ENCODE results near the gene CCDC83. TPM values are rescaled to one million over a fixed set of nuclear protein-coding genes. Genes with fewer than 3 reads are reported as not detected.

Gene CCDC83
- total and polyA plus RNA-seq, 12 donors, result not detected

GRCh38 chr11:85869781-85870180 lies 14.6 kb downstream of the CCDC83 start:
- DNase-seq (no peak), ATAC-seq (no peak)
- H3K4me1 ChIP-seq, result no peaks in the 10 kb centered on the region
- intact Hi-C loops (cut with DNase I), result loop anchor here in 1 of 10 donors (10.0 kb wide), 1 partner anchor 345 kb away; no protein-coding TSS in a partner anchor
- no peaks in the 10 kb centered on the region for H3K36me3 ChIP-seq
- no peak overlapping the region for H3K27ac ChIP-seq
- no peaks in the 10 kb centered on the region for H3K27me3 ChIP-seq
- 89% methylated on average over 2 of the region's 2 CpGs for WGBS, 2 donors
- H3K4me3 ChIP-seq, result no peak overlapping the region
- H3K9me3 ChIP-seq, result no peaks in the 10 kb centered on the region
- TF ChIP-seq CTCF (IDR thresholded peaks at IDR 0.05), result no peak

GRCh38 chr11:85874265-85874664 lies 19.1 kb downstream of the CCDC83 start:
- intact Hi-C loops (cut with DNase I), result no loop called here
- Histone ChIP-seq H3K9me3 (no peaks in the 10 kb centered on the region), H3K4me3 (no peak overlapping the region), H3K4me1 (no peaks in the 10 kb centered on the region), H3K36me3 (no peaks in the 10 kb centered on the region), H3K27me3 (no peaks in the 10 kb centered on the region), H3K27ac (no peak overlapping the region)
- DNase-seq (no peak), ATAC-seq (no peak)
- WGBS, 2 donors, result 57 to 79% methylated on average over 1 of the region's 1 CpG
- TF ChIP-seq CTCF (IDR thresholded peaks at IDR 0.05), result no peak

GRCh38 chr11:85875505-85875904 lies 20.3 kb downstream of the CCDC83 start:
- intact Hi-C loops (cut with DNase I), result no loop called here
- no peaks in the 10 kb centered on the region for H3K9me3 ChIP-seq
- TF ChIP-seq CTCF (IDR thresholded peaks at IDR 0.05), result no peak
- no peaks in the 10 kb centered on the region for H3K36me3 ChIP-seq
- 55 to 89% methylated on average over 1 of the region's 1 CpG for WGBS, 2 donors
- H3K27me3 ChIP-seq, result no peaks in the 10 kb centered on the region
- ATAC-seq (no peak), DNase-seq (no peak)
- no peak overlapping the region for H3K4me3 ChIP-seq
- no peaks in the 10 kb centered on the region for H3K4me1 ChIP-seq
- no peak overlapping the region for H3K27ac ChIP-seq

GRCh38 chr11:85884581-85885021 lies 29.4 kb downstream of the CCDC83 start:
- ATAC-seq, result no peak
- no peak for TF ChIP-seq CTCF (IDR thresholded peaks at IDR 0.05)
- DNase-seq, result no peak
- Histone ChIP-seq H3K4me3 (no peak overlapping the region), H3K9me3 (no peaks in the 10 kb centered on the region), H3K4me1 (no peaks in the 10 kb centered on the region), H3K27ac (no peak overlapping the region), H3K27me3 (no peaks in the 10 kb centered on the region), H3K36me3 (no peaks in the 10 kb centered on the region)
- 79% methylated on average over 4 of the region's 4 CpGs for WGBS, 2 donors
- intact Hi-C loops (cut with DNase I), result no loop called here
